T-helper 1 cell (primary cell): ENCODE data around the gene TRAF3IP1.
"Not testable (repeated sequence)": the region's sequence is repeated elsewhere in the genome, so short reads cannot be mapped to it uniquely, and the experiment has no call there.

ENCODE experiments used
- DNase-seq, 5 donors: peaks; one replicate each; pipeline ENCODE4 v3.0.0-alpha.2; 2012 to 2020

Gene TRAF3IP1

DNA sequence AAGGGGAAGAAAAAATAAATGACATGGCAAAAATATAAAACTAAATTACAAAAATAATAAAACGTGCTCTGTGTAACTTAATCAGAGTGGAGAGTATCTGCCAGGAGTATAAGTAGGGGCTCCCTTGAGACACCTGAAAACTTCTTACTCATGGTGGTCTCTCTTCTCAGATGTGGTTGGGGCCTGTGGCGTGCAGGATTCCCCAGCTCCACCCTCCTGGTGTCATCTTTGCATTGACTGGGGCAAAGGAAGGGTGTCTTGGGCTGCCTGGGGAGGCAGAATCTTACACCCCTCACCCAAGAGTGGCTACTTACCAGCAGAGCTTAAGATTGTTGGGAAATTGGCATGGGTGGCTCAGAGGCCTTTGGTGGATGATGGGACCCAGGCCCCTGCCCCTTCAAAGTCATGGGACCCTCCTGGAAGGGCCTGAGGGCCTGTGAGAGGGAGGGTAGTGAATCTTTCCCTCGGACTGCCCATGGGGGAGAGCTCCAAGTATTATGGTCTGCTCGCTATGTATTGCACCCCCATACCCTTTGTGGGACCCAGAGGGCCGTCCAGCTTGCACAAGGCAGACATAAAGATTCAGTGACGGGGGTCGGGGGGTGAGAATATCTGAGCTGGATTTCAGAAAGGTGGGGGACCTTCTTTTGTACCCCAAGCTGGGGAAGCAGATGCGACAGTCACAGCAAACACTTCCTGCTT is 6.9 kb upstream of the TRAF3IP1 start:
- DNase-seq = no peak

DNA sequence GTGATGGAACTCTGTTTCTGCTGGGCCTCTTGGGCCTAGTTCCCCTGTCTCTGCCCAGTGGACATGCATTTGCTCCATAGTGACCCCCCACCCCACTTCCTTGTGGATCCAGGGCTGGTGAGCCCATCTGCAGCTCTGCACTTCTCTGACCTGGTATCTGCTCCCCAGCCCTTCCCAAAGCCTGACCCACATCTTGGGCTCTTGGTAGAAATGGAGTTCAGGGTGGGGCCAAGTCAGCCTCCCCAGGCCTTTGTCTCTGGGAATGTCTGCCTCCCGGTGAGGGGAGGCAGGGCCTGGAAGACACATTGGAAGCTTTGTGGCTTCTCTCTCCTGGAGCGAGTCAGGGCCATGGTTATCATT is 6.3 kb upstream of the TRAF3IP1 start:
- no peak for DNase-seq

GRCh38 chr2:238314576-238314975 is 5.7 kb upstream of the TRAF3IP1 start:
- DNase-seq = no peak

DNA sequence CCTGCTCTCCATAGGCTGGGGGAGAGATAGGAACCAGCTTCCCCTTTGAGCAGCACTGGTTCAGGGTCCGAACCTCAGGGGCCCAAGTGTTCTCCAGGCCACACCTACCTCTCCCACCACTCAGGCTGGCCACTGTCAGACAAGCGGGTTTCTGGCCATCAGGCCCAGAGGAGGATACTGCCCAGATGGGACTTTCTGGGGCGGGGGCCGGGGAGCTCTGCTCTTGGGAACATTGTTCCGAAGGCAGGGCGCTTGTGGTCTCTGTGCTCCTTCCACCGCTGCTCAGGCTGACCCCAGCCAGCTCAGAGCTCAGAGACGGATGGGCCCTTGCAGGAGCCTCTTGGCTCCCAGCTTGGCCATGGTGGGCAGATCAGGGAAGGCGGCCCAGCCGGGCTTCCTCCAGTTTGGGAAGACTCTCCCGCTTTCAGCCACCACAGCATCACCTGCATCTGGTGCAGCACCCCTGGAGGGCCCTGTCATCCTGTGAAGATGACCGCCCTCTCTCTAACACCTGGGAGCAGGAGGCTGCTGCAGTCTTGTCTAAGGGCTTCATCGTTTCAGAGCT is 5.2 kb upstream of the TRAF3IP1 start:
- no peak for DNase-seq

GRCh38 chr2:238320648-238321281 is 447 bp downstream of the TRAF3IP1 start:
- peak in 1 of 5 donors; percentile 19 for DNase-seq

GRCh38 chr2:238321467-238321866 is 1.1 kb downstream of the TRAF3IP1 start:
- DNase-seq = no peak

- DNase-seq = no peak
Observed at GRCh38 chr2:238322001-238322411, 1.7 kb downstream of the TRAF3IP1 start.

DNA sequence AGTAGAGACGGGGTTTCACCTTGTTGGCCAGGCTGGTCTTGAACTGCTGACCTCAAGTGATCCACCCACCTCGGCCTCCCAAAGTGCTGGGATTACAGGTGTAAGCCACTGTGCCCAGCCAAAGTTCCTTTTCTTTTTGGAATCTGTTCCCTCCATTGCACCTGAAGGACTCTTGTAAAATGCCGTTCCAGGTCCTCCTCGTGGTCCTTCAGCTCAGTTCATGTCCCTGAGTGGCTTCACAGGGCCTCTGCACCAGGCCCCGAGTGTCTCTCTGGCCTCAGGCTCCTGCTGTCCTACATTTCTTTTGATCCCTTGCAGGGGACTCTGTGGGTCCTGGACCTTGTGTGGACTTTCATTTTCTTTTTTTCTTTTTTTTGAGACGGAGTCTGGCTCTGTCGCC is 3.9 kb downstream of the TRAF3IP1 start:
- not testable (repeated sequence) for DNase-seq

DNA sequence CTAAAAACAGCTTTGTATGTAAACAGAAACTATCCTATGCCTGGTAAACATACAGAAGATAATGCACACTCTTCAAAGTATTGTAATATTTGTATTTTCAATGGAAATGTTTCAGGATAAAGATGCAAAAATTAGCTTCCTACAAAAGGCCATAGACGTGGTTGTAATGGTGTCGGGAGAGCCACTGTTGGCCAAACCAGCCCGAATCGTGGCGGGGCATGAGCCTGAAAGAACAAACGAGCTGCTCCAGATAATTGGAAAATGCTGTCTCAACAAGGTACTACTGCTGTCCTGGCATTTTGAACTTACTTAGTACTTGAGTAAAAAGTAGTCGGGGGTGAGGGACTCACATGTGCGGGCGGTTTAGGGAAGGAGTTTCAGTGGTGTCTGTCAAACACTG is 5.4 kb downstream of the TRAF3IP1 start:
- no peak for DNase-seq

- no peak for DNase-seq
Observed at GRCh38 chr2:238326801-238327365, 6.6 kb downstream of the TRAF3IP1 start.

GRCh38 chr2:238327751-238328150 is 7.4 kb downstream of the TRAF3IP1 start:
- no peak for DNase-seq

DNA sequence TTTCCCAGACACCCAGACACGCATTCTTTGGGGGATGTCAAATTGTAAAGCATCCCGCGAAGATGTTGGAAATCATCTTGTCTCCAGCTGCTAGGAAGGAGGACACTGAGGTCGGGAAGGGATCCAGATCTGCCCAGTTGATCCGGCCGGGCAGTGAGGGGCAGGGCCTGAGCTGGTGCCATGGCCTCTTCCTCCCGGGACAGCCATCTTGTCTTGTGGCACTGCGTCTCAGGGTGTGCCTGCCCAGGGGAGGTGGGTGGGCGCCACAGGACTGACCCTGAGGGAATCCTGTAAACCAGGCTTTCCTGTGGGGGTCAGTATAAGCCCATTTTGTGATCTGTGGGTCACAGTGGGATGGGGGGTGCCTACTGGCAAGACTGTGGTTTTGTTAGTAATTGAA is 10.1 kb downstream of the TRAF3IP1 start:
- DNase-seq = no peak

GRCh38 chr2:238331916-238332315 is 11.6 kb downstream of the TRAF3IP1 start:
- no peak for DNase-seq

DNA sequence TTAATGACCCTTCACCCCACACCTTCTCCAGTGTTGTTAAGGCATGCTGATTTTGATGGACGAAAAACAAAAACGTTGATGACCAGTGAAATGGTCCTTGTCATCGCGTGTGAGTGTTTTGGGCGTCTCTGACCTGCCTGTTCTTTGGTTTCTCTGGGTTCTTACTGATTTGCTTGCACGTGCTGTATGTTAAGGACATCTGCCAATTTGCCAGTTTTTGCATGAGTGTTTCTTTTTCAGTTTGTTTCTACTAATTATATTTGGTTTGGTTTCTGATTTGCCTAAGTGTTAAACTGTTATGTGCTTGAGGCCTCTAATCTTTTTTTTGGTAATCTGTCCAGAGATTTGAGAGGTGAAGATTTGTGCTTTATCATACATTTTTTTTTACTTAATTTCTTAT is 14.6 kb downstream of the TRAF3IP1 start:
- DNase-seq = no peak

GRCh38 chr2:238335591-238335990 is 15.3 kb downstream of the TRAF3IP1 start:
- DNase-seq = not testable (repeated sequence)

GRCh38 chr2:238336151-238336550 is 15.8 kb downstream of the TRAF3IP1 start:
- DNase-seq = no peak

GRCh38 chr2:238336793-238337444 is 16.6 kb downstream of the TRAF3IP1 start:
- DNase-seq = no peak

GRCh38 chr2:238337846-238338245 is 17.5 kb downstream of the TRAF3IP1 start:
- DNase-seq = no peak

GRCh38 chr2:238338710-238339394 is 18.5 kb downstream of the TRAF3IP1 start:
- DNase-seq = no peak

DNA sequence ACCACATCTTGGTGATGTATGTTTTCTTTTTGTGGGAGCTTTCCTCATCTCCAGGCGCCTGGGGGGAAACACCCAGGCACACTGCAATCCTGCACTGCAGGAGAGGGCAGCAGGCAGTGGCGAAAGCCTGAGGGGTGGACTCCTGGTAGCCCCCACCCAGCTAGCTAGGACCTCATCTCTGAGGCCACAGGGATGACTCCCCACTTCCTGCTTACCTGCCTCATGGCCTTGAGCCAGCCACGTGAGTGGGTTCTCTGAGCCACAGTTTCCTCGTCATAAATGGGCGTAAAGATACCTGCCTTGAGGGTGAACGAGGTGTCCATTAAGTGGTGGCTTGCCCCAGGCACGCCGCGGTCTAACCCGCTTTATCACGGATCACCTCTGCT is 19.1 kb downstream of the TRAF3IP1 start:
- no peak for DNase-seq

DNA sequence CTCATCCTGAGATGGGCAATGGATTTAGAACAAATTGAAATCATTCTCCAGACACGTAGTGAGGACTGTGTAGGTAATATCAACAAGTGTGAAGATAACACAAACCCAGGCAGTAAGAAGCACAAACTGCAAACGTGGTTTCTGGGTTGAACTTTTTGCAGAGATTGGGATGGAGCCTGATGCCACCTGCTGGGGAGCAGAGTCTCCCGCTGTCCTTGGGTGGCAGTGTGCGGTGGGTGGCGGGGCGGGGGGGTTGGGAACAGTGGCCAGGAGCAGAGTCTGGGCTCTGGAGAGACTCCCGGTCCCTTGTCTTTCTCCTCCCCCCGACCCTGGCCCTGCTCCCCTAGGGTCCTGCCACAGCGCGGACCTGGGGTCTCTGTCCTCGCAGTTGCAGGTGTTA is 19.5 kb downstream of the TRAF3IP1 start:
- DNase-seq = no peak

DNA sequence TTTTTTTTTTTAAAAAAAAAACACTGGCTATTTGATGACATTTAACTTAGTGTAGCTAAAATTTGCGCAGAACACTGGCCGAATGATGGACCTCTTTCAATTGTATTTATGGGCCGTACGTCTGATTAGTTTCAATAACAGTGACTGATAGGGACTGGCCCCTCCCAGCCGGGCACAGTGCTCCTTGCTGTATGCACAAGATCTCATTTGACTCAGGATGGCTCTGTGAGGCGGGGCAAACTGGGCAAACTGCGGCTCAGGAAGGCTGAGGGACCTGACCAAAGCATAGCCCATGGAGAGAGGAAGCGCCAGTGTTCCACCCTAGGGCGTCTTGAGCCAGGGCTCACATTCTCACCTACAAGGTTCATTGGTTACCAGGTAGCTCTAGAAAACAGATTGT is 21.2 kb downstream of the TRAF3IP1 start:
- no peak for DNase-seq

- DNase-seq = no peak
Observed at GRCh38 chr2:238344035-238344434, 23.7 kb downstream of the TRAF3IP1 start.
